ENCODE data around the gene MEF2D. TPM values are rescaled to one million over a fixed set of nuclear protein-coding genes. Genes with fewer than 3 reads are reported as not detected.
A peak's percentile ranks its signal among the peaks of the same experiment; 100 is the strongest.

MEF2D gene
- total RNA-seq, 1 experiment from 2014 or later, result 18.7 TPM

- peaks cover 51 to 62% of the 10 kb centered on the region in 2 experiments for H3K4me1 Mint-ChIP-seq
- no peak for DNase-seq
- no peak overlapping the region for H2BK12ac ChIP-seq (ENCODE audit: insufficient read length, low read depth, low read length)
- H4K20me1 ChIP-seq (ENCODE audit: control insufficient read depth, insufficient read depth, insufficient read length), result no peaks in the 10 kb centered on the region
- H3K79me1 ChIP-seq (ENCODE audit: insufficient read depth, low read depth, low read length, poor library complexity, severe bottlenecking), result no peaks in the 10 kb centered on the region
- no peak overlapping the region for H2BK120ac ChIP-seq (ENCODE audit: low read depth, low read length, poor library complexity, severe bottlenecking)
- H2AFZ ChIP-seq (ENCODE audit: low read length), result no peak overlapping the region
- H4K5ac ChIP-seq (ENCODE audit: insufficient read length, low read depth, low read length), result no peak overlapping the region
- H4K91ac ChIP-seq (ENCODE audit: insufficient read length, low read depth, low read length), result no peak overlapping the region
- H2AK5ac ChIP-seq (ENCODE audit: insufficient read length, low read length), result no peak overlapping the region
- H3K9me3 ChIP-seq (ENCODE audit: control insufficient read depth, low read depth, low read length), result no peaks in the 10 kb centered on the region
- peaks cover 0 to 1% (median 0%) of the 10 kb centered on the region in 3 experiments; a peak in 1 of 7 replicates for H3K36me3 Mint-ChIP-seq (ENCODE audit: insufficient read depth in 1 of 3, low read depth in 3 of 3)
- H3K9ac ChIP-seq (ENCODE audit: extremely low read depth, insufficient read length, low read length), result no peak overlapping the region
- no peak for TF ChIP-seq CTCF (conservative IDR thresholded peaks at IDR 0.05)
- H3K4me3 Mint-ChIP-seq, result peak overlapping the region in 1 of 2 experiments; percentile 67; a peak in 3 of 5 replicates
- H2BK15ac ChIP-seq (ENCODE audit: low read depth, low read length), result no peak overlapping the region
- H3K79me2 ChIP-seq (ENCODE audit: insufficient read depth, low read length), result no peaks in the 10 kb centered on the region
- H3K4me1 ChIP-seq (ENCODE audit: insufficient read depth, low read length), result peaks cover 7% of the 10 kb centered on the region; the same call in 1 of the 2 replicates
- H3K56ac ChIP-seq (ENCODE audit: insufficient read length, low read depth, low read length), result no peak overlapping the region
- peaks cover 2 to 3% of the 10 kb centered on the region in 2 experiments; a peak in 4 of 5 replicates for H3K9me3 Mint-ChIP-seq
- H3K4me2 ChIP-seq (ENCODE audit: insufficient read depth, insufficient read length, low read length), result peak overlapping the region; percentile 68
- peaks cover 79% of the 10 kb centered on the region for H3K27me3 ChIP-seq (ENCODE audit: insufficient read depth, low read length)
- no peak overlapping the region for H3K18ac ChIP-seq (ENCODE audit: insufficient read length, low read depth, low read length)
- H4K8ac ChIP-seq (replicated peaks; ENCODE audit: insufficient read length, low read depth, low read length), result no peak overlapping the region
- H3K14ac ChIP-seq (ENCODE audit: insufficient read depth, low read length), result no peak overlapping the region
- no peak overlapping the region for H2BK20ac ChIP-seq (ENCODE audit: low read depth, low read length, poor library complexity, severe bottlenecking)
- peaks cover 100% of the 10 kb centered on the region for H3K27me3 Mint-ChIP-seq (ENCODE audit: low read depth)
- no CpG with 5 or more reads among the region's 12 CpGs for WGBS (ENCODE audit: extremely low coverage, insufficient read length, low lambda C conversion rate)
- no peak overlapping the region for H3K4ac ChIP-seq (ENCODE audit: low read depth, low read length)
- H3K27ac Mint-ChIP-seq, result no peak overlapping the region; a peak in 1 of 7 replicates
- H3T11ph ChIP-seq (ENCODE audit: low read length), result no peak overlapping the region
- no peak overlapping the region for H2BK5ac ChIP-seq (ENCODE audit: insufficient read length, low read length)
- no peak overlapping the region for H3K23ac ChIP-seq (ENCODE audit: insufficient read length, low read depth, low read length)
- H3K23me2 ChIP-seq (ENCODE audit: insufficient read length, low read depth, low read length, poor library complexity, severe bottlenecking), result peaks cover 4% of the 10 kb centered on the region
- H3K27ac ChIP-seq (ENCODE audit: insufficient read length, low read depth, low read length), result no peak overlapping the region
Observed at GRCh38 chr1:156431769-156432668, 68.6 kb downstream of the MEF2D start.
